Naive thymus-derived CD8-positive, alpha-beta T cell (primary cell): ENCODE measurements around the gene CLN6. TPM values are rescaled to one million over a fixed set of nuclear protein-coding genes. Genes with fewer than 3 reads are reported as not detected.

Experiments used
- ATAC-seq, 2 donors: fragments of 150-1000 bp; cut with Tn5 transposase in 1 of 2; sonication (Bioruptor Pico), chemical (Tn5 transposase) in 1 of 2; 1 replicate in 1 of 2; 2 replicates in 1 of 2; pipeline ENCODE4 v1.10.0; 2021; ENCODE audit warnings: mild to moderate bottlenecking in 2 of 2, moderate library complexity in 2 of 2
- POLR2A ChIA-PET: fragments of 350-600 bp; sonication (Branson Sonifier 250); formaldehyde crosslinking; loops from one replicate; lab custom pipeline; 2021; ENCODE audit warnings: antibody characterized with exemption; lab: Charles Lee
- DNase-seq, 10 donors: peaks; one replicate each; pipeline versions ENCODE4 v3.0.0 to v3.0.0-alpha.2; 2020 to 2022
- H3K27ac Mint-ChIP-seq, 10 donors: one replicate each; pipeline ENCODE4 v1.8.0; 2020 to 2022; ENCODE audit warnings: mild to moderate bottlenecking in 10 of 10, mixed read lengths in 10 of 10, moderate library complexity in 4 of 10, inconsistent platforms in 1 of 10
- H3K27me3 Mint-ChIP-seq, 5 donors: one replicate each; pipeline ENCODE4 v1.8.0; 2021 to 2022; ENCODE audit warnings: mixed read lengths in 5 of 5
- H3K36me3 Mint-ChIP-seq, 3 donors: one replicate each; pipeline ENCODE4 v1.8.0; 2020 to 2022; ENCODE audit warnings: mixed read lengths in 3 of 3, mild to moderate bottlenecking in 2 of 3, inconsistent platforms in 1 of 3
- H3K4me1 Mint-ChIP-seq, 4 donors: one replicate each; pipeline ENCODE4 v1.8.0; 2021 to 2022; ENCODE audit warnings: mixed read lengths in 4 of 4
- H3K4me3 Mint-ChIP-seq, 10 donors: one replicate each; pipeline ENCODE4 v1.8.0; 2020 to 2022; ENCODE audit warnings: mild to moderate bottlenecking in 10 of 10, mixed read lengths in 10 of 10, moderate library complexity in 6 of 10, inconsistent platforms in 1 of 10
- H3K9me3 Mint-ChIP-seq, 9 donors: one replicate each; pipeline ENCODE4 v1.8.0; 2020 to 2022; ENCODE audit warnings: mixed read lengths in 9 of 9, mild to moderate bottlenecking in 3 of 9, inconsistent platforms in 1 of 9, moderate library complexity in 1 of 9
- polyA plus RNA-seq, 3 donors: library from polyadenylated mRNA; unstranded; fragments of 300-500 nt; fragmentation: Illumina TruSeq; gene quantifications; one replicate each; pipeline ENCODE4 v1.2.3, GENCODE V29; 2021
- total RNA-seq, 8 experiments: library from RNA in 2 of 8; stranded (reverse) in 2 of 8; gene quantifications; one replicate each; pipeline ENCODE4 v1.2.3 and lab custom pipeline; 2021 to 2026

CLN6 gene
- total and polyA plus RNA-seq, 5 experiments from 2014 or later, result 2.4 to 22.3 (median 4.1) TPM

DNA sequence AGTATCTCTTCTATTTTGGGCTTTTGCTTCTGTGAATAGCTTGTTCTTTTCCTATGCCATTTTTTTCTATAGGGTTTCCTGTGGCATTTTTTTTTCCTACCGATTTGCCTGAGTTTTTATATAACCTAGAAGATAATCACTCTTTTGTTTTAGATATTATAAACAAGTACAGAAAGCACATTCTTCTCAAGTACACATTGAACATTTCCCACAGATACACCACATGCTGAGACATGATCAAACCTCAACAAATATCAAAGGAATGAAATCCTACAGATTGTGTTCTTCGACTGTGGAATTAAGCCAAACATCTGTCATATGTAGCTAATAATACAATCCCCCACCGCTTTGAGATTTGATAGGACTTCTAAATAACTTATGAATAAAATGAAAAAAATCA, 38.9 kb upstream of the CLN6 start:
- DNase-seq, result no peak
- Mint-ChIP-seq H3K4me3 (no peak overlapping the region), H3K9me3 (no peaks in the 10 kb centered on the region), H3K27me3 (peaks cover 7 to 13% (median 10%) of the 10 kb centered on the region in 5 donors), H3K36me3 (no peaks in the 10 kb centered on the region), H3K27ac (no peak overlapping the region), H3K4me1 (no peaks in the 10 kb centered on the region)
- POLR2A ChIA-PET, result interaction anchor here (1.3 kb wide), 1 partner anchor 9 kb away, joined by 5 read pairs; the partner anchor contains the start of gene FEM1B
- ATAC-seq, result no peak

DNA sequence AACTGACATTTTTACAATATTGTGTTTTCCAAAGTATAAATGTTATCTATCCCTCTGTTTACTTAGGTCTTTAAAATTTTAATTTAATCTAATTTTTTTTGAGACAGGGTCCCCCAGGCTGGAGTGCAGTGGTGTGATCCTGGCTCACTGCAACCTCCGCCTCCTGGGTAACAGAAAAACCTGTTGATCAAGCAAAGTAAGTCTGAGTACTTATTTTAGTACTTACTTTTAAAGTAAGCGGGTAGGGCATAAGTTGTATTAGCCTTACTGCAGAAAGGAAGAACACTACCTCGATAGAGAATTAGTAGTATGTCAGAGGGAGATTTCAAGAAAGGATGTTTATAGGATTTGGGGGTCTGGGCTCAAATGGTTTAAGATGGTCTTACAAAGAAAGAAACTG, 36.1 kb upstream of the CLN6 start:
- Mint-ChIP-seq H3K36me3 (no peaks in the 10 kb centered on the region), H3K4me3 (no peak overlapping the region), H3K27ac (no peak overlapping the region), H3K9me3 (no peaks in the 10 kb centered on the region), H3K4me1 (no peaks in the 10 kb centered on the region), H3K27me3 (peaks cover 12 to 23% (median 17%) of the 10 kb centered on the region in 5 donors)
- no peak for DNase-seq
- no peak for ATAC-seq
- POLR2A ChIA-PET, result no interaction called here

DNA sequence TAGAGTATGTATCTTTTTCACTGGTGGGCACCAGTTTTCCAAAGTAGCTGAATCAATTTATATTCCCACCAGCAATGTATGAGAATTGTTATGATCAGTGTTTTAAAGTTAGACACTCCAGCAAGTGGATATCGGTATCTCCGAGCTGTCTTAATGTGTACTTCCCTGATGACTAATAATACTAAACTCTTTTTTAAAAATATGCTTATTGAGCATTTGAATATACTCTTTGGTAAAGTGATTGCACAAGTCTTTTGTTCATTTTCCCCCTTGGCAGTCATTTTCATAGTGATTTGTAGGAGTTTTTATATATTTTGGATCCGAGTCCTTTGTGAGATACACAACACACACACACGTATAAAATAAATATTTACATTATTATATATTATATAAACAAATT, 35.6 kb upstream of the CLN6 start:
- no peaks in the 10 kb centered on the region for H3K9me3 Mint-ChIP-seq
- no peaks in the 10 kb centered on the region for H3K4me1 Mint-ChIP-seq
- H3K27ac Mint-ChIP-seq, result no peak overlapping the region
- no peaks in the 10 kb centered on the region for H3K36me3 Mint-ChIP-seq
- no peak for ATAC-seq
- peaks cover 12 to 23% (median 17%) of the 10 kb centered on the region in 5 donors for H3K27me3 Mint-ChIP-seq
- POLR2A ChIA-PET, result no interaction called here
- H3K4me3 Mint-ChIP-seq, result no peak overlapping the region
- DNase-seq, result no peak

DNA sequence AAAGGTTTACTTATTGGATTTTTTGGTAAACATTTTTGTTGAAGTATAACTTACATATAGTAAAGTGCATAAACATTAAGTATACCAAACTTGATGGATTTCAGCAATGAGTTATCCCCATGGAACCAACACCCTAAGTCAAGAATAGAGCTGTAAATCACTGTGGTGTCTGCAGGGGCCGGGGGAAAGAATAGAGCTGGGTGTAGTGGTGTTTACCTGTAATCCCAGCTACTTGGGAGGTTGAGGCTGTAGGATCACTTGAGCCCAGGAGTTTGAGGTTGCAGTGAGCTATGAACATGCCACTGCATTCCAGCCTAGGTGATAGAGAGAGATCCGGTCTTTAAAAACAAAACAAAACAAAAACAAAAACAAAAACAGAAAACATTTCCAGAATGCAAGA, 34.8 kb upstream of the CLN6 start:
- no peaks in the 10 kb centered on the region for H3K9me3 Mint-ChIP-seq
- POLR2A ChIA-PET, result no interaction called here
- no peaks in the 10 kb centered on the region for H3K36me3 Mint-ChIP-seq
- H3K4me3 Mint-ChIP-seq, result no peak overlapping the region
- H3K4me1 Mint-ChIP-seq, result peaks cover 0 to 5% (median 0%) of the 10 kb centered on the region in 4 donors
- DNase-seq, result no peak
- ATAC-seq, result no peak
- H3K27me3 Mint-ChIP-seq, result peaks cover 12 to 23% (median 17%) of the 10 kb centered on the region in 5 donors
- H3K27ac Mint-ChIP-seq, result no peak overlapping the region

DNA sequence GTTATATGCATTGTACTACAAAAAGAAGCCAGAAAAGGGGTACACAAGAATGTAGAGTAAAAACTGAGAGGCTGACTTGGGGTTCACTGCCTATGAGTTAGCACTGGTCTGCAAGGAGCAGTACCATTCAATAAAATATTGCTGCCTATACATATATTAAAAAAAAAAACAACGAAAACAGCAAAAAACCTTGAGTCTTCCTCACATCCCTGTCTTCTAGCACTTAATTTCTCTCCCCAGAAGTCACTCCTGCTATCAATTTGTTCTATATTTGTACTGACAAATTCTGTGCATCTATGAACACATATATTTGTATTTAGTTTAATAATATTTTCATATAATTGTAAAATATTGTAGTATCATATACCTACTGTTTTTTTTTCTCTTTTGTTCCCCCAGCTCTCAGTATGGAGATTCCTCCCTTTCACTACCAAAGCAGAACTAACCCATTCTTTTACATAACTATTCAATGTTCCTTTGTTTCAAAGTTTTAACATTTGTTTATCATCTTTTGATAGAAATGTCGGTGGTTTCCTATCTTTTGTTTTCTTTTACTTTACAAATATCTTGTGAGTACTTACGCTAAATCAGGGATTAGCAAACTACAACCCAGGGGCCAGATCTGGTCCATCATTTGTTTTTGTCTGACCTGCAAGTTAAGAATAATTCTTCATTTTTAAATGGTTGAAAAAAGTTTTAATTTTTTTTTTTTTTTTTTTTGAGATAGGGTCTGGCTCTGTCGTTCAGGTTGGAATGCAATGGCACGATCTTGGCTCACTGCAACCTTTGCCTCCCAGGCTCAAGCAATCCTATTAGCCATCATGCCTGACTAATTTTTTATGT, 33.2 kb upstream of the CLN6 start:
- POLR2A ChIA-PET, result interaction anchor here (1.2 kb wide), 1 partner anchor 15 kb away, joined by 7 read pairs; the partner anchor contains the start of gene FEM1B
- ATAC-seq (no peak), DNase-seq (no peak)
- Mint-ChIP-seq H3K27me3 (peaks cover 11 to 23% (median 17%) of the 10 kb centered on the region in 5 donors), H3K9me3 (no peaks in the 10 kb centered on the region), H3K36me3 (no peaks in the 10 kb centered on the region), H3K27ac (no peak overlapping the region), H3K4me3 (no peak overlapping the region), H3K4me1 (peaks cover 4 to 11% (median 6%) of the 10 kb centered on the region in 4 donors)

DNA sequence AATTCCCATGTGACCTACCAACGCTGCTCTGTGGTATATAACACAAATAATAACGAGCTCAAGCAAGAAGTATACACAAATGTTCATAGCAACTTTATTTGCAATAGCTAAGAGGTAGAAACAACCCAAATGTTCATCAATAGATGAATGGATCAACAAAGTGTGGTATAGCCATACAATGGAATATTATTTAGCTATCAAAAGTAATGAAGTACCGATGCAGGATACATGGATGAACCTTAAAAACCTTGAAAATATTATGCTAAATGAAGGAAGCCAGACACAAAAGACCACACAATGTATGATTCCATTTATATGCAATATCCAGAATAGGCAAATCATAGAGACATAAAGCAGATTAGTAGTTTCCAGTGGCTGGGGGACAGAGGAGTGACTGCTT, 32.5 kb upstream of the CLN6 start:
- Mint-ChIP-seq H3K27ac (no peak overlapping the region), H3K27me3 (peaks cover 9 to 23% (median 17%) of the 10 kb centered on the region in 5 donors), H3K4me3 (no peak overlapping the region), H3K36me3 (no peaks in the 10 kb centered on the region), H3K9me3 (no peaks in the 10 kb centered on the region), H3K4me1 (peaks cover 4 to 12% (median 6%) of the 10 kb centered on the region in 4 donors)
- DNase-seq (no peak), ATAC-seq (no peak)
- POLR2A ChIA-PET, result interaction anchor here (1.2 kb wide), 1 partner anchor 15 kb away, joined by 7 read pairs; the partner anchor contains the start of gene FEM1B

DNA sequence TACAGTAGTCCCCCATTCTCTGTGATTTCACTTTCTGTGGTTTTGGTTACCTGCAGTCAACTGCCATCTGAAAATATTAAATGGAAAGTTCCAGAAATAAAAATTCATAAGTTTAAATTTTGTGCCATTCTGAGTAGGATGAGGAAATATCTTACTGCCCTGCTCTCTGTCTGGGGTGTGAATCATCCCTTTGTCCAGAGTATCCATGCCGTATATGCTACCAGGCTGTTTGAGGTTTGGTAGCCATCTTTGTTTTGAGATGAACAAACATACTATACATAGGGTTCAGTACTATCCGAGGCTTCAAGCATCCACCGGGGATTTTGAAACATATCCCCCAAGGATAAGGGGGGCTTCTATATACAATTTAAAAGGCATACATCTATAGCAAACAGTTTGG, 31.7 kb upstream of the CLN6 start:
- H3K4me3 Mint-ChIP-seq, result no peak overlapping the region
- no peaks in the 10 kb centered on the region for H3K36me3 Mint-ChIP-seq
- no peak for ATAC-seq
- no peak overlapping the region for H3K27ac Mint-ChIP-seq
- POLR2A ChIA-PET, result no interaction called here
- no peak for DNase-seq
- H3K4me1 Mint-ChIP-seq, result peaks cover 4 to 15% (median 7%) of the 10 kb centered on the region in 4 donors
- H3K27me3 Mint-ChIP-seq, result peaks cover 9 to 23% (median 17%) of the 10 kb centered on the region in 5 donors
- H3K9me3 Mint-ChIP-seq, result no peaks in the 10 kb centered on the region

DNA sequence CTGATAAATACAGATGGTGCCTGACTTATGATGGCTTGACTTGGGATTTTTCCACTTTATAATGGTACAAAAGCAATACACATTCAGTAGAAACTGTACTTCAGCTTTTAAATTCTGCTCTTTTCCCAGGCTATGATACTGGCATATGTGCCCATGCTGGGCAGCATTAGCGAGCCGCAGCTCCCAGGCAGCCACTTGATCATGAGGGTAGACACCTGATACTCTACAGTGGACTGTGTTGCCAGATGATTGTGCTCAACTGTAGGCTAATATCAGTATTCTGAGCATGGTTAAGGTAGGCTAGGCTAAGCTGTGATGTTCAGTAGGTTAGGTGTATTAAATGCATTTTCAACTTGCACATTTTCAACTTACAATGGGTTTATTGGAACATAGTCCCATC, 30.4 kb upstream of the CLN6 start:
- H3K27me3 Mint-ChIP-seq, result peaks cover 7 to 21% (median 15%) of the 10 kb centered on the region in 5 donors
- no peaks in the 10 kb centered on the region for H3K36me3 Mint-ChIP-seq
- DNase-seq (no peak), ATAC-seq (no peak)
- H3K4me3 Mint-ChIP-seq, result no peak overlapping the region
- peaks cover 4 to 17% (median 8%) of the 10 kb centered on the region in 4 donors for H3K4me1 Mint-ChIP-seq
- POLR2A ChIA-PET, result interaction anchor here (5.3 kb wide), 1 partner anchor 19 kb away, joined by 77 read pairs; the partner anchor contains the start of gene FEM1B
- H3K9me3 Mint-ChIP-seq, result no peaks in the 10 kb centered on the region
- no peak overlapping the region for H3K27ac Mint-ChIP-seq

DNA sequence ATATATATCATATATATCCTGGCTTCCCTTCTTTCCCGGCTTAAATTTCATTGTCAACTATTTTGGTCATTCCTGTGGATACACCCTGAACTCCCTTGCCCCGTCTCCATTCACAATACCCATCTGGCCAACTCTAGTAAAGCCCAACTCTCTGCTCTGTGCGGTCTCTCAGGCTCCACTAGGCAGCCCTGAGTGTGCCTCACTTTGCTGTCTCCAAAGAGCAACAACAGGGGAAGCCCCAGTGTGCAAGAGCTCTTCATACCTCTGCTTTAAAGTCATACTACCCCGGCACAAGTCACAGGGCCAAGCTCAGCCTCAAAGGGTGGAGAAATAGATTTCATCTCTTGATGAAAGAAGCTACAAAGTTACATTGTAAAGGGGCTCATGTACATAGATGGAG, 29.2 kb upstream of the CLN6 start:
- H3K4me3 Mint-ChIP-seq, result peak overlapping the region in 3 of 10 donors; percentile 0 to 23 (median 5)

DNA sequence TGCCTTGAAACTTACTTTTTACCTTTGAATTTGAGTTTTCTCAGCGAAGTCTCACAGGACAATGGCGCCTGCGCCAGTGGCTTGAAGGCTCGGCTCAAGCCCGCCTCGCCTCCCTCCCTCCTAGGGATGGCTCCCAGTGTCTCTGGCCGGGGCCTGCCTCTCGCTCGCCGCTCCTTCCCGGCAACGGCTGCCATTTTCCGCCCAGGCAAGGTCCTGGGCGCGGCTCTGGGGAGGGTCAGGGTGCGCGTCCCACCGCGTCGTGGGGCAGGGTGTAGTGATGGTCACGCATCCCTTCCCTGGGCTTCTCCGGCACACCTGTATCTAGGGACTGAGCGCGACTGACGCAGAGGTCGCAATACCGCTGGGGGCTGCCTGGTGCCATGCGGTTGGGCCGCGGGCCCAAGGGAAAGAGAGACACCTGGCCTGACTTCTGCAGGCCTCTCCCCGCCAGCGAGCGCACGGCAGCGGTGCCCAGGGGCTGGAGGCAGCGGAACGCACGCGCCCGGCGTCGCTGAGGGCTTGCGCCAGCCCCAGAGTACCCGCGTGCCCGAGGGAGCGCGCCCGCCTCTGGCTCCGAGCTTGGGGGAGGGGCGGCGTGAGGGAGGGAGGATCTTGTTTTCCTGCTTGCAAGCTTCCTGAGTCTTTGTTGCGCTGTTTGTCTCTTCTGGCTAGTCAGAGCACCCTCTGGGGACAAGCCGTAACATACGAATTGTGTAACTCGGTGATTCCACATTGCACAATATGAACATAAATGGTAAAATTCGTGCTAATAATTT, 27.3 kb upstream of the CLN6 start:
- ATAC-seq, result peak; percentile 54 to 74
- Mint-ChIP-seq H3K4me3 (peak overlapping the region; percentile 72 to 87 (median 79)), H3K27ac (peak overlapping the region in 7 of 10 donors; percentile 38 to 86 (median 69)), H3K9me3 (no peaks in the 10 kb centered on the region), H3K36me3 (no peaks in the 10 kb centered on the region), H3K27me3 (peaks cover 0 to 7% (median 2%) of the 10 kb centered on the region in 5 donors), H3K4me1 (peaks cover 4 to 17% (median 8%) of the 10 kb centered on the region in 4 donors)
- POLR2A ChIA-PET, result interaction anchor here (5.3 kb wide), 1 partner anchor 22 kb away, joined by 77 read pairs; the partner anchor contains the start of gene FEM1B
- DNase-seq, result peak; percentile 33 to 73 (median 50)

More for the DNA sequence above, 29.2 kb upstream of the CLN6 start:
- Mint-ChIP-seq H3K27me3 (peaks cover 2 to 17% (median 9%) of the 10 kb centered on the region in 5 donors), H3K4me1 (peaks cover 4 to 17% (median 8%) of the 10 kb centered on the region in 4 donors), H3K27ac (peak overlapping the region in 6 of 10 donors; percentile 32 to 68 (median 42)), H3K36me3 (no peaks in the 10 kb centered on the region), H3K9me3 (no peaks in the 10 kb centered on the region)
- ATAC-seq (peak; percentile 82 to 94), DNase-seq (peak in 6 of 10 donors; percentile 11 to 37 (median 22))
- POLR2A ChIA-PET, result interaction anchor here (0.8 to 5.3 kb wide), 2 partner anchors 20 to 47 kb away, joined by 3 to 77 read pairs; partner anchors contain the start of gene FEM1B

DNA sequence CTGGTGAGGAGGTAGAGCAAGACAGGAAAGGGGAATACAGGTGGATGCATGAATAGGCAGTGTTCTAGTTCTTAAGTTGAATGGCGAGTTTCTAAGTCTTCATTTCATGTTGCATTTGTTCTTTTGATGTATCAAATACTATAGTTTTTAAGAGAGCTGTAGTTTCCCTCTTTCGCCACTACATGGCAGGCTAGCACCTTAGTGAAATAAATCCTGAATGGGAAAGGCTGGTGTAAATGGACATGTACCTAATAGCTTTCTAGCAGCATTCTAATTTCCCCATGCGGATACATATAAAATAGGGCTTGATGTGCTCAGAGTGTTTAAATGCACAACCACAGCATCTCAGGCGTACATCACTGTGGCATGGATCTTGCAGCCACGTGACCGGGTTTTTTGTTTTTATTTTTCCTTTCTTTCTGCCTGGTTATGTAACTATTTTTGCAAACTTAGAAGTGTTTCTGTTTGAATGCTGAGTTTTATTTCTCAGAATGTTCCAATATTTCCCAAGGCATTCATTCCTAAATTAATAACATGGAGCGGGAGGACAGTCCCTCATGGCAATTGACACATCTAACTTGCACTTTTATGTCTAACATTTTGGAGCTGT, 23.5 kb upstream of the CLN6 start:
- Mint-ChIP-seq H3K27ac (no peak overlapping the region), H3K4me3 (no peak overlapping the region), H3K36me3 (no peaks in the 10 kb centered on the region), H3K27me3 (peaks cover 0 to 7% (median 2%) of the 10 kb centered on the region in 5 donors), H3K9me3 (no peaks in the 10 kb centered on the region), H3K4me1 (peaks cover 0 to 7% (median 3%) of the 10 kb centered on the region in 4 donors)
- DNase-seq (peak in 7 of 10 donors; percentile 38 to 73 (median 52)), ATAC-seq (peak; percentile 57 to 76)
- POLR2A ChIA-PET, result interaction anchor here (0.7 to 1.9 kb wide), 4 partner anchors 25 to 53 kb away, joined by 3 to 11 read pairs (median 6); partner anchors contain the start of gene FEM1B
